Esophagus muscularis mucosa (tissue), 3 donors: ENCODE results near the gene HAPLN1.

ENCODE experiments used
- CTCF ChIP-seq, 3 experiments: fragments of 200-600 bp in 2 of 3; fragments of 450-650 bp in 1 of 3; sonication (generic) in 2 of 3; IDR thresholded peaks; one replicate each; pipeline ENCODE4 v1.5.1; 2017 to 2019; ENCODE audit warnings: antibody characterized with exemption in 3 of 3, mild to moderate bottlenecking in 2 of 3, moderate library complexity in 1 of 3
- POLR2A ChIP-seq: fragments of 450-650 bp; IDR thresholded peaks from one replicate; pipeline ENCODE4 v1.6.1; 2017; ENCODE audit warnings: antibody characterized with exemption, moderate library complexity, mild to moderate bottlenecking, low read depth

DNA sequence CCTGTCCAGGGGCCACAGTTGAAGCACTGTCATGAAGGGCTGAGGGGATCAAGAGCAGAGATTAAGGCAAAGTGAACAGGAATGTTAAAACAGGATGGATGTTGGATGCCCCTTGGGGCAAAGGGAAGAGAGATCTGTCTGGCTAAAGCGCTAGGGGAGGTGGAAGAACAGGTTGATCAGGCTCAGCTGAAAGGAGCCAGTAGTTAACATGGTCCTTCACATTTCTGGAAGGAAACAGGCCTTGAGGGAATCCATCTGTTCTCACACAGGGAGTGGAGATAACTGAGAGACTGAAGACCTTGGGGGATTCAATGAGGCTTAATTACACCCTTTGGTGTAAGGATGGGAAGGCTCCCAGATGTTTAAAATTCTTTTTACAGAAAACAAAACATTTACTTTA lies 5.8 kb downstream of the HAPLN1 start:
- no peak for TF ChIP-seq POLR2A
- TF ChIP-seq CTCF (IDR thresholded peaks at IDR 0.05) = no peak
